K562 (cell line): ENCODE results near the gene RASSF10. TPM values are rescaled to one million over a fixed set of nuclear protein-coding genes. Genes with fewer than 3 reads are reported as not detected.
A peak's percentile ranks its signal among the peaks of the same experiment; 100 is the strongest.

Experiments
- C11orf30 ChIP-seq: fragments of 450-650 bp; IDR thresholded peaks from 2 replicates; pipeline ENCODE4 v1.6.1; 2016; ENCODE audit warnings: low read depth, mild to moderate bottlenecking
- FOXJ2 ChIP-seq: fragments of 200-800 bp; sonication (Bioruptor generic); IDR thresholded peaks from 2 replicates; pipeline ENCODE4 v1.6.1; 2016; ENCODE audit warnings: missing genetic modification characterization, missing compliant biosample characterization
- JUN ChIP-seq, 2 experiments: sonication (generic) in 1 of 2; formaldehyde crosslinking in 1 of 2; IDR thresholded peaks; 2 replicates each; pipeline versions ENCODE4 v1.6.1 to v1.8.0; 2012 to 2022; ENCODE audit warnings: borderline replicate concordance in 2 of 2, mild to moderate bottlenecking in 2 of 2, improper control_type of control experiment in 1 of 2, low read depth in 1 of 2, low read length in 1 of 2, missing genetic modification reagents in 1 of 2
- MAFK ChIP-seq: IDR thresholded peaks from 2 replicates; pipeline ENCODE4 v1.6.1; 2011; ENCODE audit warnings: low read length, improper control_type of control experiment
- RBFOX2 ChIP-seq: fragments of 200-400 bp; formaldehyde crosslinking; IDR thresholded peaks from 2 replicates; pipeline ENCODE4 v1.6.1; 2017; ENCODE audit warnings: low read depth, mild to moderate bottlenecking, low read length, moderate library complexity
- THRAP3 ChIP-seq: fragments of 450-650 bp; IDR thresholded peaks from 2 replicates; pipeline ENCODE4 v1.6.1; 2016; ENCODE audit warnings: mild to moderate bottlenecking, inconsistent platforms, borderline replicate concordance
- ZKSCAN8 ChIP-seq: fragments of 200-800 bp; sonication (Bioruptor generic); IDR thresholded peaks from 2 replicates; pipeline ENCODE4 v1.6.1; 2016; ENCODE audit warnings: missing genetic modification characterization, missing compliant biosample characterization
- ZNF316 ChIP-seq: fragments of 450-650 bp; IDR thresholded peaks from 2 replicates; pipeline ENCODE4 v1.6.1; 2016
- polyA plus RNA-seq, 8 experiments: library from polyadenylated mRNA; depleted of rRNA in 4 of 8; stranded (reverse) in 5 of 8; unstranded in 3 of 8; fragments of >200 nt; fragmentation: Nextera tagmentation in 2 of 8; fragmentation: Illumina TruSeq in 1 of 8; extraction: Ambion mirVana in 2 of 8; extraction: Trizol in 1 of 8; gene quantifications; 2 replicates each; pipeline versions ENCODE4 v1.2.1 to v1.2.3, GENCODE V29; 2011 to 2014; ENCODE audit warnings: inconsistent platforms in 1 of 8, missing spikeins in 1 of 8
- total RNA-seq, 7 experiments: library from RNA; depleted of rRNA in 6 of 7; stranded (reverse); fragments of >200 nt in 6 of 7; fragmentation: Illumina TruSeq in 2 of 7; extraction: Trizol in 2 of 7; gene quantifications; 2 replicates each; pipeline versions ENCODE4 v1.2.1 to v1.2.3, GENCODE V29; 2011 to 2021; ENCODE audit warnings: low replicate concordance in 1 of 7
- TF ChIP-seq, protein P1 (sequence below): fragments of 250-450 bp; sonication (Bioruptor Pico); IDR thresholded peaks from 2 replicates; pipeline ENCODE4 v1.4.0; 2020

Gene RASSF10
- total and polyA plus RNA-seq, 9 of the 15 experiments (the other 6 are each of a cell fraction or from before 2014, with no cell fraction given) = not detected

- TF ChIP-seq JUN (IDR thresholded peaks at IDR 0.05; ENCODE audit: borderline replicate concordance, low read depth, low read length) (no peak), JUN (CRISPR knock-in tag; IDR thresholded peaks at IDR 0.05; ENCODE audit: borderline replicate concordance) (no peak), RBFOX2 (no peak), MAFK (peak; percentile 98), ZKSCAN8 (CRISPR knock-in tag) (no peak), THRAP3 (no peak), ZNF316 (peak; percentile 94), C11orf30 (peak; percentile 89), FOXJ2 (tag) (no peak)
- TF ChIP-seq, protein P1, sequence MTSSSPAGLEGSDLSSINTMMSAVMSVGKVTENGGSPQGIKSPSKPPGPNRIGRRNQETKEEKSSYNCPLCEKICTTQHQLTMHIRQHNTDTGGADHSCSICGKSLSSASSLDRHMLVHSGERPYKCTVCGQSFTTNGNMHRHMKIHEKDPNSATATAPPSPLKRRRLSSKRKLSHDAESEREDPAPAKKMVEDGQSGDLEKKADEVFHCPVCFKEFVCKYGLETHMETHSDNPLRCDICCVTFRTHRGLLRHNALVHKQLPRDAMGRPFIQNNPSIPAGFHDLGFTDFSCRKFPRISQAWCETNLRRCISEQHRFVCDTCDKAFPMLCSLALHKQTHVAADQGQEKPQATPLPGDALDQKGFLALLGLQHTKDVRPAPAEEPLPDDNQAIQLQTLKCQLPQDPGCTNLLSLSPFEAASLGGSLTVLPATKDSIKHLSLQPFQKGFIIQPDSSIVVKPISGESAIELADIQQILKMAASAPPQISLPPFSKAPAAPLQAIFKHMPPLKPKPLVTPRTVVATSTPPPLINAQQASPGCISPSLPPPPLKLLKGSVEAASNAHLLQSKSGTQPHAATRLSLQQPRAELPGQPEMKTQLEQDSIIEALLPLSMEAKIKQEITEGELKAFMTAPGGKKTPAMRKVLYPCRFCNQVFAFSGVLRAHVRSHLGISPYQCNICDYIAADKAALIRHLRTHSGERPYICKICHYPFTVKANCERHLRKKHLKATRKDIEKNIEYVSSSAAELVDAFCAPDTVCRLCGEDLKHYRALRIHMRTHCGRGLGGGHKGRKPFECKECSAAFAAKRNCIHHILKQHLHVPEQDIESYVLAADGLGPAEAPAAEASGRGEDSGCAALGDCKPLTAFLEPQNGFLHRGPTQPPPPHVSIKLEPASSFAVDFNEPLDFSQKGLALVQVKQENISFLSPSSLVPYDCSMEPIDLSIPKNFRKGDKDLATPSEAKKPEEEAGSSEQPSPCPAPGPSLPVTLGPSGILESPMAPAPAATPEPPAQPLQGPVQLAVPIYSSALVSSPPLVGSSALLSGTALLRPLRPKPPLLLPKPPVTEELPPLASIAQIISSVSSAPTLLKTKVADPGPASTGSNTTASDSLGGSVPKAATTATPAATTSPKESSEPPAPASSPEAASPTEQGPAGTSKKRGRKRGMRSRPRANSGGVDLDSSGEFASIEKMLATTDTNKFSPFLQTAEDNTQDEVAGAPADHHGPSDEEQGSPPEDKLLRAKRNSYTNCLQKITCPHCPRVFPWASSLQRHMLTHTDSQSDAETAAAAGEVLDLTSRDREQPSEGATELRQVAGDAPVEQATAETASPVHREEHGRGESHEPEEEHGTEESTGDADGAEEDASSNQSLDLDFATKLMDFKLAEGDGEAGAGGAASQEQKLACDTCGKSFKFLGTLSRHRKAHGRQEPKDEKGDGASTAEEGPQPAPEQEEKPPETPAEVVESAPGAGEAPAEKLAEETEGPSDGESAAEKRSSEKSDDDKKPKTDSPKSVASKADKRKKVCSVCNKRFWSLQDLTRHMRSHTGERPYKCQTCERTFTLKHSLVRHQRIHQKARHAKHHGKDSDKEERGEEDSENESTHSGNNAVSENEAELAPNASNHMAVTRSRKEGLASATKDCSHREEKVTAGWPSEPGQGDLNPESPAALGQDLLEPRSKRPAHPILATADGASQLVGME (CRISPR knock-in tag) = no peak
These were observed 4.0 kb downstream of the RASSF10 start (continued) for GRCh38 chr11:13013054-13013488.
